ENCODE results near the gene COQ4.
A peak's percentile ranks its signal among the peaks of the same experiment; 100 is the strongest.

COQ4 gene

DNA sequence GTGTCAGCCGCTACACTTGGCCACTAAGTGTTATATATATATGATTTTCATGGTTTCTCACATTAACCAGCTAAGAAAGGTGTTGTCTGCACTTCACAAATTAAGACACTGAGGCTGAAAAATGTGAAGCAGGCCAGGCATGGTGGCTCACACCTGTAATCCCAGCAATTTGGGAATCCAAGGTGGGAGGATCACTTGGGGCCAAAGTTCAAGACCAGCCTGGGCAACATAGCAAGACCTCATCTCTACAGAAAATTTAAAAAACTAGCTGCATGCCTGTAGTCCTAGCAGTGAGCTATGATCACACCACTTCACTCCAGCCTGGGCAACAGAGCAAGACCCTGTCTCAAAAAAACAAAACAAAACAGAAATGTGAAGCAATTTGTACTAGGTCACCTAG, 1.8 kb downstream of the COQ4 start:
- Histone ChIP-seq H3K79me2 (ENCODE audit: insufficient read depth, low read depth) (peaks cover 29% of the 10 kb centered on the region), H3K36me3 (ENCODE audit: insufficient read depth) (no peaks in the 10 kb centered on the region), H3K9ac (no peak overlapping the region), H4K20me1 (ENCODE audit: insufficient read depth) (no peaks in the 10 kb centered on the region), H3K4me1 (ENCODE audit: low read depth, poor library complexity, severe bottlenecking) (peaks cover 16% of the 10 kb centered on the region), H3K4me3 (IDR thresholded peaks at IDR 0.05; ENCODE audit: insufficient read depth, low read depth, low read length) (no peak overlapping the region), H3K27me3 (ENCODE audit: insufficient read depth, low read depth) (no peaks in the 10 kb centered on the region), H3K27ac (no peak overlapping the region), H3K4me2 (peak overlapping the region; percentile 86; the same call in 1 of the 2 replicates), H2AFZ (ENCODE audit: low read depth) (no peak overlapping the region)
- TF ChIP-seq CTCF (conservative IDR thresholded peaks at IDR 0.05; ENCODE audit: low read depth, low read length): no peak

DNA sequence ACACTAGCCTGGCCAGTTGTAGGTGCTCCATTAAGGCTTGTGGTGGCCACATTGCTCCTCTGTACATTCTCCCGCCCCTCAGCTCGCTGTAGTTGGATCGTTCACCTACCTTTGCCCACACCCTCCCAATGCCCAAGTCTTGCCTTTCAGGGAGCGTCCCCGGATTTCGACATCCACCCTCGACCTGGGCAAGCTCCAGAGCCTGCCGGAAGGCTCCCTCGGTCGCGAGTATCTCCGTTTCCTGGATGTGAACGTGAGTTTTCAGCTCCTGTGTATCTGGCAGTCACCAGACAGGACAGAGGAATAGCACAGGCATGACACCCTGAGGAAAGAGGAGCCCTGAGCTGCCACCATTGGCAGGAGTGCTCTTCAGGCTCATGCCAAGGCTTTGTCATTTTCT, 3.0 kb downstream of the COQ4 start:
- Histone ChIP-seq H3K36me3 (ENCODE audit: insufficient read depth) (no peaks in the 10 kb centered on the region), H2AFZ (ENCODE audit: low read depth) (no peak overlapping the region), H3K9ac (no peak overlapping the region), H3K79me2 (ENCODE audit: insufficient read depth, low read depth) (peaks cover 29% of the 10 kb centered on the region), H3K27ac (no peak overlapping the region), H4K20me1 (ENCODE audit: insufficient read depth) (no peaks in the 10 kb centered on the region), H3K27me3 (ENCODE audit: insufficient read depth, low read depth) (no peaks in the 10 kb centered on the region), H3K4me1 (ENCODE audit: low read depth, poor library complexity, severe bottlenecking) (peaks cover 16% of the 10 kb centered on the region), H3K4me2 (no peak overlapping the region), H3K4me3 (IDR thresholded peaks at IDR 0.05; ENCODE audit: insufficient read depth, low read depth, low read length) (no peak overlapping the region)
- TF ChIP-seq CTCF (conservative IDR thresholded peaks at IDR 0.05; ENCODE audit: low read depth, low read length): no peak

- Histone ChIP-seq H3K4me1 (ENCODE audit: low read depth, poor library complexity, severe bottlenecking) (no peaks in the 10 kb centered on the region), H2AFZ (ENCODE audit: low read depth) (no peak overlapping the region), H3K79me2 (ENCODE audit: insufficient read depth, low read depth) (no peaks in the 10 kb centered on the region), H4K20me1 (ENCODE audit: insufficient read depth) (no peaks in the 10 kb centered on the region), H3K4me3 (IDR thresholded peaks at IDR 0.05; ENCODE audit: insufficient read depth, low read depth, low read length) (no peak overlapping the region), H3K27ac (no peak overlapping the region), H3K4me2 (no peak overlapping the region), H3K9ac (no peak overlapping the region), H3K27me3 (ENCODE audit: insufficient read depth, low read depth) (no peaks in the 10 kb centered on the region), H3K36me3 (ENCODE audit: insufficient read depth) (no peaks in the 10 kb centered on the region)
- no peak for TF ChIP-seq CTCF (conservative IDR thresholded peaks at IDR 0.05; ENCODE audit: low read depth, low read length)
Observed at GRCh38 chr9:128333451-128333869, 10.8 kb downstream of the COQ4 start.

DNA sequence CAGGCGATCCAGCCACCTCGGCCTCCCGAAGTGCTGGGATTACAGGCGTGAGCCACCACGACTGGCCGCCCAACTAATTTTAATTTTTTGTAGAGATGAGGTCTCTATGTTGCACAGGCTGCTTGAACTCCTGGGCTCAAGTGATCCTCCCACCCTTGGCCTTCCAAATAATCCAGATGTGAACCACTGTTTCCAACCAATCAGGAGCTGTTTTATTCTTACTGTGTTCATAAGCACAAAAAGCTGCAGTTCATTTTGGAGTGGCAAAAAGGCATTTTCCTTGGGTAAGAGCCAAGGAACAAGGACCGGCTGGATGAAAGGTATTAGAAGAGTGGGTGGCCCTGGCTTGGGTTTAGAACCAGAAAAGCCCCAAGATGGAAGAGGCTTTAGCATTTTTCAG, 12.5 kb downstream of the COQ4 start:
- H2AFZ ChIP-seq (ENCODE audit: low read depth): no peak overlapping the region
- H4K20me1 ChIP-seq (ENCODE audit: insufficient read depth): no peaks in the 10 kb centered on the region
- no peaks in the 10 kb centered on the region for H3K27me3 ChIP-seq (ENCODE audit: insufficient read depth, low read depth)
- peaks cover 14% of the 10 kb centered on the region for H3K4me1 ChIP-seq (ENCODE audit: low read depth, poor library complexity, severe bottlenecking)
- H3K4me3 ChIP-seq (IDR thresholded peaks at IDR 0.05; ENCODE audit: insufficient read depth, low read depth, low read length): no peak overlapping the region
- H3K9ac ChIP-seq: no peak overlapping the region
- no peak for TF ChIP-seq CTCF (conservative IDR thresholded peaks at IDR 0.05; ENCODE audit: low read depth, low read length)
- no peak overlapping the region for H3K27ac ChIP-seq
- no peaks in the 10 kb centered on the region for H3K79me2 ChIP-seq (ENCODE audit: insufficient read depth, low read depth)
- no peak overlapping the region for H3K4me2 ChIP-seq
- H3K36me3 ChIP-seq (ENCODE audit: insufficient read depth): no peaks in the 10 kb centered on the region
